CMK (cell line): Measurements from ENCODE around the gene BRSK1.

Experiments used
- DNase-seq: peaks from one replicate; pipeline ENCODE4 v3.0.0-alpha.2; 2010; ENCODE audit warnings: low read depth

BRSK1 gene

DNA sequence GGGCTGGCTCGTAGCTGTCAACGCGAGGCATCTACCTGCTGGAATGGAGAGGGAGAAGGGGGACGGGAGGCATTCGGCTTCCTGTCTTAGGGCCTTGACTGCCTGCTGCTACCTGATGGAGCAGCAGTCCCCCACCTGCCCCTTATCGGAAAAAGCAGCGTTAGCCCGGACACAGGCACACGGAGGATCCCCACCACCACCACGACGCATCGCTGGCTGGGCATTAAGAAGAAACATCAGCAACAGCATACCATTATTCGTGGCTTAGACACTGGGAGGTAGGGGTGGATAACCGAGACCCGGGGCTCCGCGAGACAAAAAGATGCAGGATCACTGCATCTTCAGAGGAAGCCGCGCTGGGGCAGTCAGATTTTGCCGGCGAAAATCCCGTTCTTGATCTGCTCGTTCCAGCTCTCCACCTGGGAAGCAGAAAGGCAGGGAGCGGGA lies 69.6 kb downstream of the BRSK1 start:
- no peak for DNase-seq

DNA sequence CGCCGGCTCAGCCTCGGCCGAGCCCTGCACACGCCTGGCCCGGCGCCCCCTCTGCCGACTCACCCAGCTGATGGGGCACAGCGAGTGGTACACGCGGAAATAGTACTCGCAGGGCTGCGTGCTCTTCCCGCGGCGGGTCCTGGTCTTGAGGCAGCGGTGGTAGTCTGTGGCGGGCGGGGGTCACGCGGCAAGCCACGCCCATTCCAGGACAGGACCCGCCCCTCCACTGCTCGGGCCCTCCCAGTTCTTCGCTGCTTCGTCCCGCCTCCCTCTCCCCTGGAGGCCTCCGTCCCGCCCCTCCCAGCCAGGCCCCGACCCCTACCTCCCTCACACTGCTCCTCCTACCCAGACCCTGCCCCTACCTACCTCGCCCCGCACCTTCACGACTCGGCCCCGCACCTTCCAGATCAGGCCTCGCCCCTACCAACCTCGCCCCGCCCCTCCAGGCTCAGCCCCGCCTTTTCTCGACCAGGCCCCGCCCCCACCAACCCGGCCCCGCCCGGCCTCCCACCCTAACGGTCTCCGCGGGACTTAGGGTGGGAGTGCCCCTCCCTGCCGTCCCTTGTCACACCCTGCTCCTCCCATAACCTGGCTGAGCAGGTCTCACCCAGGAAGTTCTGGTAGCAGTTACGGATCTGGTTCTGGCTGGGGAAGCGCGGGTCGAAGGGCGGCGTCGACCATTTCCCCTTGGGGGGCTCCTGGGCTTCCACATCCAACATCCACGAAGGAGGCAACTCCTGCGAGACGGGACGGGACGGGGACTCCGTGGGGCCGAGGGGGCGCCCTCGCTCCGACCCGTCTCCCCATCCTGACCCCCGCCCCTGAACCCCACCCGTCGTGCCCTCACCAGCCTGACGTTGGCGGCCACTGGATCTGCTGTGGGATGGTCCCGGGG lies 70.3 kb downstream of the BRSK1 start:
- no peak for DNase-seq

DNA sequence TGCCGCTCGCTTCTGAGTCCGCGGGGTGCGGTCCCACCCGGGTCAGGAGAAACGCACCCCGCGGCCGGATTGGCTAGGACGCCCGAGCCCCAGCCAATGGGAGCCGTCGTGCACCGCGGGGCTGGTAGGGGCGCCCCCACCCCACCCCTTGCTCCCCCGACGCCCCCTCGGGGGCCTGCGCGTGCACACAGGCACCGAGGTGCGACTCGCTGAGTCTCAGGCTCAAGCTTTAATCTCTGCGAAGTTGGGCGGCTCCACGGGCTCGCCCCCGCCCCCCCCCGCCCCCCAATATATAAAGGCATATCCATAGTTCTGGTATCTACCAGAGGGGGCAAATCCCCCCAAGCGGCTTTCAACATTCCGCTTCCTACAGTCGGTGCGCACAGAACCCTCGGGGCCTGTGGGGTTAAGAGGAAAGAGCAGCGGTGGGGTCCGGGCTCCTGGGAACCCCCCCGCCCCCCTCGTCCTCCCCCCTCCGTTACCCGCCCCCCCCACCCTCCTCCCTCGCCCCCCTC lies 71.0 kb downstream of the BRSK1 start, which contains the start of gene COX6B2:
Gene COX6B2, minus strand, starts transcription at position 22 of the 515 bp plus-strand sequence. CDS start 198 bp downstream, outside the sequence.
- DNase-seq, result no peak

DNA sequence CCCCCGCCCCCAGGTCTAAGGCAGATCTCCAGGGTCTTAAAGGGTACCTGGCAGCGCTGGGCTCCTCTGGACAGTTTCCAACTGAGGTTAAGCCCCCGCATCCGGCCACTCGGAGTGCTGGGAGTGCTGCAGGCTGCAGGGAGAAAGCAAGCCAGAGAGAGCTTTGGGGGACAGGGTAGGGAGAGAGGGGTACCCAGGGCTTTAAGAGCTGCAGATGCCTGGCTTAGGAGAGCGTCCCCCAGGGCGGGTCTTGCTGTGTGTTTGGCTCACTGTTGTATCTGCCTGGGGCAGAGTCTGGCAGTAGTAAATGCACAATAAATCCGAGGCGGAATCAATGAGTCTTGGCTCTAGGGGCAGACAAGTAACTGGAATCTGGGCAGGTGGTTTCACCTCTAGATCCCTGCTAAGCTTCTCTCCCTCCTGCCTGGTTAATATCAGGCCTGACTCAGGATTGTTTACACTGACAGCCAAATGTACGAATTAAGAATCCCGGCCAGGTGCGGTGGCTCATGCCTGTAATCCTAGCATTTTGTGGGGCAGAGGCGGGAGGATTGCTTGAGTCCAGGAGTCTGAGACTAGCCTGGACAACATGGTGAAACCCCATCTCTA lies 71.5 kb downstream of the BRSK1 start:
- DNase-seq, result no peak

DNA sequence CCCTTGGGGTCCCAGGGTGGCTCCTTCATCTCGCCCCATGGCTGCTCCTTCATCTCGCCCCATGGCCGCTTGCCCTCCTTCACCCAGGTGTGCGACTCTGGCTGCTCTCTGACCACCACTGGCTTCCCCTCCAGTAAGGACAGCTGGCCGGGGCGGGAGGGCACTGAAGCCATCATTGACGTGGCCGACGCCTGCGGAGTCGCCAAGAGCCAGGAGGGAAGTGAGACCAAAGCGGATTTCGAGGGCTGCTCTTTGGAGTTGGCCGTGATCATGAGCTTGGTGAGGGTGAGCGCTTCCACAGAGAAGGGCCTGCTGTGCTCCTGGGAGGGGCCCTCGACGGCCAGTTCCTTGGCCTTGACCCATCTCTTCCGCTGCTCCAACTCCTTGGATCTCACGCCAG lies 74.7 kb downstream of the BRSK1 start:
- DNase-seq, result no peak

DNA sequence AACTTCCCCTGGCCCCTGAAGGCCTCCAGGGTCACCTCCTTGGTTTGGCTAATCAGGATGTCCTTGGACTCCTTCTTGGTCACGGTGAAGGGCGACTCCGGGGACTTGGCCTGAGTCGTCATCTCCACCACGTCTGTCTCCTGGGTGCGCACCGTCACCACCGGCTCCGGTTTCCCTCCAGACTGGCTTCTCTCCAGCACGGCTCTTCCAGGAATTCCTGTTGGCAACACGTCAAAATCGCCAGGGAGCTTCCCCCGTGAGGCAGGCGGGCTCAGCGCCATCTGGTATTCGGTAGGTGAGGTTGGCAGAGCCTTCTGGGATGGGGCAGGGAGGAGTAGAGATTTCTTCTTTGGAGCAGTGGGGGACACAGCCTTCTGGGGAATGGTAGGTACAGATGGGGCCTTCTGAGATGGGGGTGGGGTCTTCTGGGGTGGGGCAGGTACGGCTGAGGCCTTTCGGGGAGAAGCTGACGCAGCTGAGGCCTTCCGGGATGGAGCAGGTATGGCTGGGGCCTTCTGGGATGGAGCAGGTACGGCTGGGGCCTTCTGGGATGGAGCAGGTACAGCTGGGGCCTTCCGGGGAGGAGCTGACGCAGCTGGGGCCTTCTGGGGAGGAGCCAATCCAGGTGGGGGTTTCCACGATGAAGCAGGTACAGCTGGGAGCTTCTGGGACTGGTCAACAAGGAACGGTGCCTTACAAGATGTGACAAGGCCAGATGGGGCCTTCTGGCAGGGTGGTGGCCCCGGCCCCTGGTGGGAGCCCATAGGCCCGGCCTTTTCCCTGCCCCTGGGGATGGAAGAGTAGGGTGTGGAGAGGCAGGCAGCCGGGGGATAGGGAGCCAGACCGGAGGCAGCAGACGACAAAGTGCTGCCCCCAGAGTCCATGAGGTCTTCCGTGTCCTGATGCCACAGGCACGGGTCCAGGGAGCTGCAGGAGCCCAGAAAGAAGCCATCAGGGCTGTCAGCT lies 75.4 kb downstream of the BRSK1 start:
- DNase-seq, result no peak

DNA sequence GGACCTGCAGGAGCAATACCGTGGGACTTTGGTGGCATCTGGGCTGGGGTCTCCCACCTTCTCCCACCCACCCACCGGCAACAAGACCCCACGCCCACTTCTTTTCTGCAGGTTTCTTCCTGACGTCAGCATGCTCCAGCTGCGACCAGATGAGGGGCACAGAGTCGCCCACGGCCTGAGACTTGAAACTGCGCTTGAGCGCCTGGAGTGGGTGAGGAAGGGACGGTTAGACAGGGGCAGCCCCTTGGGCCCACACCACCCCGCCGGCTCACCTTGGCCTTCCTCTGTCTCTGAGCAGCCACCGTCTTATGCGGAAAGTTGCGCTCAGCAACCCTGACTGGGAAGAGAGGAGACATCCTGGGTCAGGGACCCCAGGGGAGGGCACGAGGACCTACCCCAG lies 77.1 kb downstream of the BRSK1 start:
- DNase-seq, result no peak
